ENCODE measurements around the gene P4HA2.
A peak's percentile ranks its signal among the peaks of the same experiment; 100 is the strongest.

The P4HA2 gene

DNA sequence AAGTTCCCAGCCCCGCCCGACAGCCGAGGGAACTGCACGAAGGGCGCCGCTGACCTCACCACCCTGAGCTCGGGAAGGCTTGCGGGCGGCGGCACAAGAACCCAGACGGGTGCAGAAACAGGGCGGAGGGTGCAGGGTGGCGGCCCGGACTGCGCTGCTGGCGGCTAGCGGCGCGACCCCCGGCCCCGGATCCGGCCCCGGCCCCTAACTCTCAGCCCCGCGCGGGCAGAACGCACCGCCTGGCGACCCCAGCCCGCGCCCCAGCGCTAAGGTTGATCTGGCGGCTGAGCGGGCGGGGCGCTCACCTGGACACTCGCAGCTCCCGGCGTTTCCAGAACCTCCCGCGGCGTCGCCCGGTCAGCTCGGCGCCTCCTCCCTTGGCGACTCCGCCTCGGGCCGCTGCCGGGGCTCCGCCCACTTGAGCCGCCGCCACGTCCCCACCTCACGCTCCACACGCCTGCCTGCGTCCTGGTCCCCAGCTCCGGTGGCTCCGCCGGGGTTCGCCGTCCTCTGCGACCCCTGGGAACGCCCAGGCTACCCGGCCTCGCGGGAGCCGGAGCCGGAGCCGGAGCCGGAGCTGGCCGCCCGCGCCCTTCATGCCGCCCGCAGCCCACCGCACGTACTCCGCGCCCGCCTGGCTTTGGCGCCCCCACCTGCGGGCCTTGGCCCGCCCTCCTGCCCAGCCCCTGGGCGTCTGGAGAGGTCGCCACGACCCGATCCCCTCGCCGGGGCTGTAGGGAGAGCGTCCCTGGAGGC lies at the start of gene P4HA2:
TSS of gene P4HA2 (minus strand) at position 369 of the 756 bp plus-strand sequence. CDS start 9,227 bp downstream, outside the sequence.
- Histone ChIP-seq H3K36me3 (replicated peaks) (no peaks in the 10 kb centered on the region), H3K27ac (peak within 1 kb of the TSS; percentile 85), H3K27me3 (replicated peaks) (no peaks in the 10 kb centered on the region), H3K4me3 (ENCODE audit: low read depth, low read length) (peak within 1 kb of the TSS; percentile 70)
- in situ Hi-C loops (cut with HindIII; ENCODE audit: low pct_ligation_motif_present, low sequenced_read_pairs): no loop called here
- TF ChIP-seq, protein P1, sequence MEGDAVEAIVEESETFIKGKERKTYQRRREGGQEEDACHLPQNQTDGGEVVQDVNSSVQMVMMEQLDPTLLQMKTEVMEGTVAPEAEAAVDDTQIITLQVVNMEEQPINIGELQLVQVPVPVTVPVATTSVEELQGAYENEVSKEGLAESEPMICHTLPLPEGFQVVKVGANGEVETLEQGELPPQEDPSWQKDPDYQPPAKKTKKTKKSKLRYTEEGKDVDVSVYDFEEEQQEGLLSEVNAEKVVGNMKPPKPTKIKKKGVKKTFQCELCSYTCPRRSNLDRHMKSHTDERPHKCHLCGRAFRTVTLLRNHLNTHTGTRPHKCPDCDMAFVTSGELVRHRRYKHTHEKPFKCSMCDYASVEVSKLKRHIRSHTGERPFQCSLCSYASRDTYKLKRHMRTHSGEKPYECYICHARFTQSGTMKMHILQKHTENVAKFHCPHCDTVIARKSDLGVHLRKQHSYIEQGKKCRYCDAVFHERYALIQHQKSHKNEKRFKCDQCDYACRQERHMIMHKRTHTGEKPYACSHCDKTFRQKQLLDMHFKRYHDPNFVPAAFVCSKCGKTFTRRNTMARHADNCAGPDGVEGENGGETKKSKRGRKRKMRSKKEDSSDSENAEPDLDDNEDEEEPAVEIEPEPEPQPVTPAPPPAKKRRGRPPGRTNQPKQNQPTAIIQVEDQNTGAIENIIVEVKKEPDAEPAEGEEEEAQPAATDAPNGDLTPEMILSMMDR (IDR thresholded peaks at IDR 0.05; ENCODE audit: low read depth, low read length, missing control alignments): peak; percentile 15
- DNase-seq: peak; percentile 52

DNA sequence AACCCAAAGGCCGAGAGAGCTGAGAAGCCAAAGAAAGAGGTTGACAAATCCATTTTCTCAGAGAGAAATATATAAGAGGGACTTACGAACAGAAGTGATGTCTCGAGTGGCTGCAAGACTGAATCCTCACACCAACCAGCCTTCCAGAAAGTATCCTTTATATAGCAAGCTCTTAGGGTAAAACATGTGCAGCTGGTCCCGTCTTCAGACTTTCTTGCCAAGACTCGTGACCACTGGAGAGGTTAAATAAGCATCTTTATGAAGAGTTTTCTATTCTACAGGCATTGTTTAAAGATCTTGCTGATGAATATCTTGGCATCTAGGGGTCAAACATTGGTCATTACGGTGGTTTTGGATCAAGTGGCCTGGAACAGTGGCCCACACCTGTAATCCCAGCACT lies 49.6 kb upstream of the P4HA2 start:
- Histone ChIP-seq H3K27me3 (replicated peaks) (no peaks in the 10 kb centered on the region), H3K36me3 (replicated peaks) (peaks cover 14% of the 10 kb centered on the region), H3K27ac (no peak overlapping the region), H3K4me3 (ENCODE audit: low read depth, low read length) (no peak overlapping the region)
- TF ChIP-seq, protein P1 (IDR thresholded peaks at IDR 0.05; ENCODE audit: low read depth, low read length, missing control alignments): no peak
- in situ Hi-C loops (cut with HindIII; ENCODE audit: low pct_ligation_motif_present, low sequenced_read_pairs): no loop called here
- no peak for DNase-seq

DNA sequence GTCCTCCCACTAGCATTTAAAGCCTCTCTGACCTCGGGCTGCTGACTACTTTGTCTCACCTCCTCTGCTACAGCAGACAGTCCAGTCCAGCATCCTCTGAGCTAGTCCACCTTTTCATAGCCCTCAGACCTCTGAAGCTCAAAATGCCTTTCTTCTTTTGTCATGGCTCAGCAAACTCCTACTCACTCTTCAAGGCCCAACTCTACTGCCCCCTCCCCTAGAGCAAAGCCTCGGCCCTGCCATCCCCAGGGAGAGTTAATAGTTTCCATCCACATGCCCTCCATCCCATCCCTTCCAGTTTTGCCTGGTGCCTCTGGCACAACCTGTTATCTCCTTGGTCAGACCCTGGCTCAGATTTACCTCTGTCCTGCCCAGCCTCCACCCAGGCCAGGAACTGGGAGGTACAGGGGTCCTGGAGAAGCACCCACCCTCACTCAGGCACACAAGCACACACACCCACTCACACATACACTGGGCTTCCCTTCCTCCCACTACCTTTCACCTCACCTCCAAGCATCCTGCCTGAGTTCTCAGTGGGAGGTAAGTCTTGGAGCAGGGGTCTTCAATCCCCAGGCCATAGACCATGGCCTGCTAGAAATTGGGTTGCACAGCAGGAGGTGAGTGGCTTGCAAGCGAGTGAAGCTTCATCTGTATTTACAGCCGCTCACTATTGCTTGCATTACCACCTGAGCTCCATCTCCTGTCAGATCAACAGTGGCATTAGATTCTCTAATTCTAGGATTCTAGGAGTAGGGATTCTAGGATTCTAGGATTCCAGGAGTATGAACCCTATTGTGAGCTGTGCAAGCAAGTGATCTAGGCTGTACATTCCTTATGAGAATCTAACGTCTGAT lies 47.9 kb upstream of the P4HA2 start:
- TF ChIP-seq, protein P1 (IDR thresholded peaks at IDR 0.05; ENCODE audit: low read depth, low read length, missing control alignments): no peak
- H3K27ac ChIP-seq: no peak overlapping the region
- DNase-seq: no peak
- no peak overlapping the region for H3K4me3 ChIP-seq (ENCODE audit: low read depth, low read length)
- in situ Hi-C loops (cut with HindIII; ENCODE audit: low pct_ligation_motif_present, low sequenced_read_pairs): no loop called here
- peaks cover 28% of the 10 kb centered on the region for H3K36me3 ChIP-seq (replicated peaks)
- H3K27me3 ChIP-seq (replicated peaks): no peaks in the 10 kb centered on the region

DNA sequence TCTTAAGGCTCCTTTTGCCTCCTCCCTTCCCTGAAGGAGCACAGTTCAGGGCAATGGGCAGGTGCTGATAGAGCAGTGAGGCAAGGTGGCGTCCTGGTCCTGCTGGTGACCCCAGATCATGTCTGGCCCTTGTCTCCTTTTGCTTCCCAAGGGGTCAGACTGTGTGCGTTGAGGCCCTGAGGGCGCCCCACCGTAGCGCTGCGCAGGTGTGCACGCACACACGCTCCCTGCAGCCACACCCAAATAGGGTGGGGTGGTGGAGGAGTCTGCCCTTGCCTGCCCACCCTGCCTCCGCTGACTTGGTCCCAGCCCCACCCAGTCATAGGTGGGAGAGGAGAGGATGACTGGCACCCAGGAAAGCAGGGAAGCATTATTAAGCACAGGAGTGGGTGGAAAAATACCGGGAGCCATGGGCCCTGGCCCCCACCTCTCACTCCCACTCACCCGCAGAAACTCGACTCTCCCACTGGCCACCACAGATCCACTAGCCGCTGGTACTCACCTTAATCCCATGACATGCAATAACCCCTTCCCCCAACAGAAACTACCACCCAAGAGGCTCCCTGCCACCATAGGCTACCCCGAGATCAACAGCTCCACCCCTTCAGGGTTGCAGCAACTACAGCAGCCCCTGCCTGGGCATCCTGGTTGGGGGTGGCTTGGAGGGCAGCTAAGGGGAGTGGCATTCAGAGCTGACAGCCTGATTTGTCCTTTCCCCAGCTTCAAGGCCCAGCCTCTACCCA lies 46.6 kb upstream of the P4HA2 start:
- no peaks in the 10 kb centered on the region for H3K27me3 ChIP-seq (replicated peaks)
- no peak for DNase-seq
- in situ Hi-C loops (cut with HindIII; ENCODE audit: low pct_ligation_motif_present, low sequenced_read_pairs): no loop called here
- H3K36me3 ChIP-seq (replicated peaks): peaks cover 35% of the 10 kb centered on the region
- H3K4me3 ChIP-seq (ENCODE audit: low read depth, low read length): no peak overlapping the region
- TF ChIP-seq, protein P1 (IDR thresholded peaks at IDR 0.05; ENCODE audit: low read depth, low read length, missing control alignments): no peak
- H3K27ac ChIP-seq: no peak overlapping the region

DNA sequence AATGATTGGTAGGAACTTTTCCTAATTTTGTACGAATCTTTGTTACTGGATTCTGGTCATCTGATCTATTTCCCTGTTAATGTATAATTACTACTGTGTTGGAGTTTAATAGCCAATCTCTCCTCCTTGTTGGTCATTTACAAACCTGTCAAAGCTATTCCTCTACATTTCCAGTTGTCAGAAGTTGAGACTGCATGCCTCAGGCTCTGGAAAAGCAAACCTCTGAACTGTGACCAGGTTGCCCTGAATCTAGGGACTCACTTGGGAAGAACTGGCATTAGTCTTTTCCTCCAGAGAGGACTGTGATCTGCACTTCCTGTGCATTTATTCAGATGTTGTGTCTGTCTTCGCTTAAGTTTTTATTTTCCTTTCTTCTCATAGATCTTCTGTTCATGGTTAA lies 46.0 kb upstream of the P4HA2 start:
- Histone ChIP-seq H3K4me3 (ENCODE audit: low read depth, low read length) (no peak overlapping the region), H3K36me3 (replicated peaks) (peaks cover 35% of the 10 kb centered on the region), H3K27ac (no peak overlapping the region), H3K27me3 (replicated peaks) (no peaks in the 10 kb centered on the region)
- no peak for DNase-seq
- in situ Hi-C loops (cut with HindIII; ENCODE audit: low pct_ligation_motif_present, low sequenced_read_pairs): no loop called here
- TF ChIP-seq, protein P1 (IDR thresholded peaks at IDR 0.05; ENCODE audit: low read depth, low read length, missing control alignments): no peak
